K562 (cell line): ENCODE measurements around the gene XPC. TPM values are rescaled to one million over a fixed set of nuclear protein-coding genes. Genes with fewer than 3 reads are reported as not detected.

Source experiments
- ATAC-seq: fragments of 200-7000 bp; cut with Tn5 transposase; 3 replicates; pipeline ENCODE4 v1.9.1; 2020; ENCODE audit warnings: moderate library complexity
- BruUV-seq: library from RNA; stranded (reverse); fragments of 400-500 nt; replicated peaks from 2 replicates; lab custom pipeline; 2021; lab: Mats Ljungman, UMichigan
- CTCF ChIA-PET: fragments of 300-600 bp; formaldehyde crosslinking; extraction: SDS; loops from one replicate; lab custom pipeline; 2021; ENCODE audit warnings: low intra/inter-chr PET ratio; lab: Yijun Ruan, JAX
- POLR2A ChIA-PET: fragments of 300-600, 350-650 bp; sonication (Branson Sonifier 250); formaldehyde crosslinking; extraction: SDS; loops from one replicate; lab custom pipeline; 2021; ENCODE audit warnings: antibody characterized with exemption, inconsistent platforms; lab: Yijun Ruan, JAX
- DNase-seq, 4 experiments: peaks; one replicate each; pipeline versions ENCODE4 v3.0.0 to v3.0.0-alpha.2; 2011 to 2018; ENCODE audit warnings: low spot score in 3 of 4, mixed read lengths in 3 of 4; ENCODE audit errors: extremely low read depth in 1 of 4
- FAIRE-seq: peaks from 2 replicates; lab custom pipeline; 2011; peaks lifted over from hg19 to GRCh38; lab: Jason Lieb, UNC
- H2AFZ ChIP-seq: 2 replicates; pipeline ENCODE4 v1.6.0; 2011; ENCODE audit warnings: low read depth, low read length, control low read depth, inconsistent platforms
- H3K27ac ChIP-seq: fragments of 200-600 bp; 3 replicates; pipeline ENCODE4 v1.8.0; 2011; ENCODE audit warnings: low read depth, mild to moderate bottlenecking, control low read depth, inconsistent platforms, low read length, moderate library complexity, mixed read lengths; ENCODE audit errors: extremely low read depth
- H3K27me3 ChIP-seq, 2 experiments: fragments of 300-600 bp in 1 of 2; 2 replicates in 1 of 2; 3 replicates in 1 of 2; pipeline versions ENCODE4 v1.6.0 to v1.8.0; 2011; ENCODE audit warnings: inconsistent platforms in 2 of 2, low read length in 2 of 2, mild to moderate bottlenecking in 1 of 2, mixed read lengths in 1 of 2, moderate library complexity in 1 of 2; ENCODE audit not compliant: control insufficient read depth in 2 of 2, insufficient read depth in 2 of 2
- H3K36me3 ChIP-seq: fragments of 300-600 bp; 3 replicates; pipeline ENCODE4 v1.8.0; 2011; ENCODE audit warnings: mild to moderate bottlenecking, low read length, inconsistent platforms; ENCODE audit not compliant: control insufficient read depth, insufficient read depth
- H3K4me1 ChIP-seq, 2 experiments: fragments of 200-600 bp in 1 of 2; replicated peaks in 1 of 2; 2 replicates in 1 of 2; 3 replicates in 1 of 2; pipeline versions ENCODE4 v1.5.1 to v1.8.0; 2011; ENCODE audit warnings: inconsistent platforms in 2 of 2, low read length in 2 of 2, mild to moderate bottlenecking in 1 of 2, mixed read lengths in 1 of 2, moderate library complexity in 1 of 2; ENCODE audit not compliant: control insufficient read depth in 2 of 2, insufficient read depth in 2 of 2
- H3K4me2 ChIP-seq: 2 replicates; pipeline ENCODE4 v1.6.1; 2011; ENCODE audit warnings: low read length, control low read depth, inconsistent platforms, mixed read lengths; ENCODE audit not compliant: insufficient read depth
- H3K4me3 ChIP-seq: fragments of 200-600 bp; sonication (generic), shearing (Covaris generic); 2 replicates; pipeline ENCODE4 v1.5.1; 2016; ENCODE audit warnings: control low read depth, inconsistent platforms
- H3K79me2 ChIP-seq: fragments of 200-600 bp; 3 replicates; pipeline ENCODE4 v1.8.0; 2011; ENCODE audit warnings: low read length, inconsistent platforms; ENCODE audit not compliant: control insufficient read depth, insufficient read depth
- H3K9ac ChIP-seq, 2 experiments: 2 replicates each; pipeline versions ENCODE4 v1.6.0 to v1.6.1; 2011; ENCODE audit warnings: low read depth in 2 of 2, low read length in 2 of 2, control low read depth in 1 of 2, inconsistent platforms in 1 of 2, mild to moderate bottlenecking in 1 of 2, mixed read lengths in 1 of 2; ENCODE audit not compliant: insufficient read depth in 1 of 2
- H3K9me1 ChIP-seq: one replicate; pipeline ENCODE4 v1.6.0; 2011; ENCODE audit warnings: inconsistent platforms, mild to moderate bottlenecking, low read length, moderate library complexity; ENCODE audit not compliant: control insufficient read depth, insufficient read depth
- H3K9me3 ChIP-seq: replicated peaks from 2 replicates; pipeline ENCODE4 v1.5.1; 2011; ENCODE audit warnings: low read depth, low read length, inconsistent platforms; ENCODE audit not compliant: control insufficient read depth, insufficient read depth
- H4K20me1 ChIP-seq: replicated peaks from 2 replicates; pipeline ENCODE4 v1.6.1; 2011; ENCODE audit warnings: low read length, inconsistent platforms, mixed read lengths; ENCODE audit not compliant: control insufficient read depth, insufficient read depth
- BRD4 ChIP-seq: fragments of 200-600 bp; sonication (generic); IDR thresholded peaks from 2 replicates; pipeline ENCODE4 v1.6.1; 2017; ENCODE audit warnings: inconsistent platforms
- DDX20 ChIP-seq: fragments of 450-650 bp; IDR thresholded peaks from 2 replicates; pipeline ENCODE4 v1.6.1; 2016; ENCODE audit warnings: missing genetic modification characterization, low read depth, mild to moderate bottlenecking, missing compliant biosample characterization, moderate library complexity
- DIDO1 ChIP-seq: fragments of 450-650 bp; IDR thresholded peaks from 2 replicates; pipeline ENCODE4 v1.6.1; 2016; ENCODE audit warnings: low read depth, missing biosample characterization, missing genetic modification characterization
- KDM5B ChIP-seq: fragments of 200-600 bp; sonication (generic); IDR thresholded peaks from 2 replicates; pipeline ENCODE4 v1.6.1; 2012; ENCODE audit warnings: low read depth, mild to moderate bottlenecking, moderate library complexity, low read length, control low read depth, inconsistent platforms; ENCODE audit not compliant: insufficient replicate concordance
- ZBTB8A ChIP-seq: fragments of 450-650 bp; IDR thresholded peaks from 2 replicates; pipeline ENCODE4 v1.6.1; 2018; ENCODE audit warnings: mild to moderate bottlenecking, moderate library complexity; ENCODE audit not compliant: partially characterized antibody
- ZNF316 ChIP-seq: fragments of 450-650 bp; IDR thresholded peaks from 2 replicates; pipeline ENCODE4 v1.6.1; 2016
- WGBS: fragments of 100-300 bp; shearing (Covaris generic); methylation state at CpG from one replicate; pipeline ENCODE4 v1.1.6; 2016; ENCODE audit warnings: low coverage, mixed read lengths; ENCODE audit not compliant: insufficient coverage; ENCODE audit errors: missing lambda C conversion rate; 5-methylcytosine and 5-hydroxymethylcytosine counted together
- in situ Hi-C: fragments of 300-500 bp; cut with MboI; formaldehyde crosslinking; loops from 4 replicates; pipeline ENCODE4 v1.15.0; 2018; ENCODE audit warnings: inconsistent platforms, mixed read lengths
- intact Hi-C: fragments of 100-400 bp; cut with micrococcal nuclease; formaldehyde crosslinking; loops from 2 replicates; pipeline ENCODE4 v1.14.2; 2022
- polyA plus RNA-seq, 8 experiments: library from polyadenylated mRNA; depleted of rRNA in 4 of 8; stranded (reverse) in 5 of 8; unstranded in 3 of 8; fragments of >200 nt; fragmentation: Nextera tagmentation in 2 of 8; fragmentation: Illumina TruSeq in 1 of 8; extraction: Ambion mirVana in 2 of 8; extraction: Trizol in 1 of 8; gene quantifications; 2 replicates each; pipeline versions ENCODE4 v1.2.1 to v1.2.3, GENCODE V29; 2011 to 2014; ENCODE audit warnings: inconsistent platforms in 1 of 8, missing spikeins in 1 of 8
- total RNA-seq, 7 experiments: library from RNA; depleted of rRNA in 6 of 7; stranded (reverse); fragments of >200 nt in 6 of 7; fragmentation: Illumina TruSeq in 2 of 7; extraction: Trizol in 2 of 7; gene quantifications; 2 replicates each; pipeline versions ENCODE4 v1.2.1 to v1.2.3, GENCODE V29; 2011 to 2021; ENCODE audit warnings: low replicate concordance in 1 of 7
- TF ChIP-seq, protein P1 (sequence below): fragments of 250-450 bp; sonication (Bioruptor Pico); IDR thresholded peaks from 2 replicates; pipeline ENCODE4 v1.4.0; 2020; ENCODE audit warnings: borderline replicate concordance
- TF ChIP-seq, protein P2 (sequence below): fragments of 250-450 bp; sonication (Bioruptor Pico); IDR thresholded peaks from 2 replicates; pipeline ENCODE4 v1.8.0; 2021; ENCODE audit warnings: mild to moderate bottlenecking, moderate library complexity

Gene XPC
- total and polyA plus RNA-seq, 9 of the 15 experiments (the other 6 are each of a cell fraction or from before 2014, with no cell fraction given), result 3.8 to 54.7 (median 41.3) TPM

DNA sequence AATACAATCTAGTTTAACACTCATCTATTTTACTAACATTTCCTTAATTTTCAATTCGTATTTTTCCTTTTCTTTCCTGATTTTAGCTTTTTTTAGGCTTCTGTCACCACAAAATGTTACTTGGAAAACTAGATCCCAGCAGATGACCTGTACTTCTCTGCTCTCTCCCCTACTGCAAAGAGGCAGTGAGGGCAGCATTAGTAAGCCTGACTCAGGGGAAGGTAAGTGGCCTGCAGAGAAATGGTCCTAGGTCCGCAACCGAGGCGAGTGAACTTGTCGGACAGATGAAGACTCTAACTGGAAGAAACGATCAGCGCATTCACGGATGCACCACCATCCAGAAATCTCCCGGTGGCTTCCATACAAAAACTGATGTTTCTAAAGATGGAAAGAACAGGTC is 33.2 kb downstream of the XPC start:
- TF ChIP-seq, protein P1, sequence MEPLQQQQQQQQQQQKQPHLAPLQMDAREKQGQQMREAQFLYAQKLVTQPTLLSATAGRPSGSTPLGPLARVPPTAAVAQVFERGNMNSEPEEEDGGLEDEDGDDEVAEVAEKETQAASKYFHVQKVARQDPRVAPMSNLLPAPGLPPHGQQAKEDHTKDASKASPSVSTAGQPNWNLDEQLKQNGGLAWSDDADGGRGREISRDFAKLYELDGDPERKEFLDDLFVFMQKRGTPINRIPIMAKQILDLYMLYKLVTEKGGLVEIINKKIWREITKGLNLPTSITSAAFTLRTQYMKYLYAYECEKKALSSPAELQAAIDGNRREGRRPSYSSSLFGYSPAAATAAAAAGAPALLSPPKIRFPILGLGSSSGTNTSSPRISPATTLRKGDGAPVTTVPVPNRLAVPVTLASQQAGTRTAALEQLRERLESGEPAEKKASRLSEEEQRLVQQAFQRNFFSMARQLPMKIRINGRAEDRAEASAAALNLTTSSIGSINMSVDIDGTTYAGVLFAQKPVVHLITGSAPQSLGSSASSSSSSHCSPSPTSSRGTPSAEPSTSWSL (CRISPR knock-in tag), result no peak
- TF ChIP-seq KDM5B (no peak), DIDO1 (no peak), ZNF316 (no peak), ZBTB8A (no peak), DDX20 (no peak), BRD4 (no peak)
- TF ChIP-seq, protein P2, sequence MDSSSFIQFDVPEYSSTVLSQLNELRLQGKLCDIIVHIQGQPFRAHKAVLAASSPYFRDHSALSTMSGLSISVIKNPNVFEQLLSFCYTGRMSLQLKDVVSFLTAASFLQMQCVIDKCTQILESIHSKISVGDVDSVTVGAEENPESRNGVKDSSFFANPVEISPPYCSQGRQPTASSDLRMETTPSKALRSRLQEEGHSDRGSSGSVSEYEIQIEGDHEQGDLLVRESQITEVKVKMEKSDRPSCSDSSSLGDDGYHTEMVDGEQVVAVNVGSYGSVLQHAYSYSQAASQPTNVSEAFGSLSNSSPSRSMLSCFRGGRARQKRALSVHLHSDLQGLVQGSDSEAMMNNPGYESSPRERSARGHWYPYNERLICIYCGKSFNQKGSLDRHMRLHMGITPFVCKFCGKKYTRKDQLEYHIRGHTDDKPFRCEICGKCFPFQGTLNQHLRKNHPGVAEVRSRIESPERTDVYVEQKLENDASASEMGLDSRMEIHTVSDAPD (CRISPR knock-in tag), result no peak
- peaks cover 13 to 14% of the 10 kb centered on the region in 2 experiments for H3K4me1 ChIP-seq
- H3K4me2 ChIP-seq, result no peak overlapping the region
- H3K36me3 ChIP-seq, result peaks cover 71% of the 10 kb centered on the region; the same call in 2 of the 3 replicates
- no peaks in the 10 kb centered on the region for H4K20me1 ChIP-seq
- no peak overlapping the region for H3K9ac ChIP-seq
- H2AFZ ChIP-seq, result no peak overlapping the region
- H3K4me3 ChIP-seq, result no peak overlapping the region
- ATAC-seq (no peak), FAIRE-seq (no peak), DNase-seq (no peak)
- H3K79me2 ChIP-seq, result no peaks in the 10 kb centered on the region
- peak overlapping the region; percentile 67; the same call in 2 of the 3 replicates for H3K27ac ChIP-seq
- intact Hi-C loops, result no loop called here
- H3K9me3 ChIP-seq, result no peaks in the 10 kb centered on the region
- 91% methylated on average over 9 of the region's 9 CpGs for WGBS
- in situ Hi-C loops, result no loop called here
- H3K9me1 ChIP-seq, result no peaks in the 10 kb centered on the region
- BruUV-seq, result no TSS peak
- H3K27me3 ChIP-seq, result no peaks in the 10 kb centered on the region
- CTCF ChIA-PET, result no interaction called here
- POLR2A ChIA-PET, result interaction anchor here (0.6 to 3.6 kb wide), 10 partner anchors 8 to 272 kb away, joined by 3 to 18 read pairs (median 5); partner anchors contain the start of genes CHCHD4, LSM3, TMEM43 and XPC
